Measurements from ENCODE around the gene COL6A3.
"Not testable (repeated sequence)": the region's sequence is repeated elsewhere in the genome, so short reads cannot be mapped to it uniquely, and the experiment has no call there.

The COL6A3 gene

DNA sequence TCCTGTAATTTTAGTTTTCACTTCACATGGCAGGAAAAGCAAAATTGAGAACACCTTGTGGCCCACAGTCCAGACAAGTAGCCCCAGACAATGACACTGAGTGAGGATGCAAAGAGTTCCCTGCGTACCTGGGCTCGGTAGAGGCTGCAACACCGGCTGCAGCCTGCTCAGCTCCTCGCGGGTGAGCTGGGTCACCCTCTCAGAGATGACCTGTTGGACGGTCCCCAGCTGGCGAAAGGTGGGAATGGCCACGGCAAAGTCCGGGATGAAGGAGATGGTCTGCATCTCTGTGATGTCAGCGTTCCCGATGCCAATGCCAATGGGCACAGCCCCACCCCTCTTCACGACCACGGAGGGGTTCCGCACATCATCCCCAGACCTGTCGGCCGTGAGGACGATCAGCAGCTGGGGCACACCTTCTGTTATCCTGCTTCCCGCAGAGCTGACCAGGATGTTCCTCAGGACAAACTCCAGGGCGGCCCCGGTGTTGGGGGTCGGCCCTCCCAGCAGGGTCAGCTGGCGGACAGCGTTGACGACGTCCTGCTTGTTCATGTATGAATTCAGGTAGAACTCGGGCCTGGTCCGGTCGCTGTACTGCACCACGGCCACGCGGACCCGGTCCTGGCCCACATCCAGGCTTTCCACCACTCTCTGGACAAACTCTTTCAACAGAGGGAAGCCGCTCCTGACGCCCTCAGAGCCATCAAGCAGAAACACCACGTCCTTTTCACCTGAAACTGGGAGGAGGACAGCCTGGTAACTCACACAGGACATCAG lies 39.5 kb downstream of the COL6A3 start:
- DNase-seq: no peak

DNA sequence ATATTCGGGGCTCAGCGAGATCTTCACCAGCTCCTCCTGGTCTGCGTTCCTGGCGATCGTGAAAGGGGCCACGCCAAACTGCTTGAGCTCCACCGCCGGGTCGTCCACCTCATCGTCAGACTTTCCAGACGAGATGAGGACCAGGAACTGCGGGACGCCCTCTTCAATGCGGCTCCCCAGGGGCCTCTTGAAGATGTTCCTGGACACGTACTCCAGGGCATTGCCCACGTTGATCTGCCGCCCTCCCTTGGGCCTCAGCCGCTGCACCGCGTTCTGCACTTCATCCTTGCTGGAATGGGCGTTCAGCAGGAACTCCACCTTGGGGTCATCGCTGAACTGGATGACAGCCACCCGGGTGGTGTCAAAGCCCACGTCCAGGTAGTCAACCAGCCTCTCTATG lies 42.1 kb downstream of the COL6A3 start:
- no peak for DNase-seq

DNA sequence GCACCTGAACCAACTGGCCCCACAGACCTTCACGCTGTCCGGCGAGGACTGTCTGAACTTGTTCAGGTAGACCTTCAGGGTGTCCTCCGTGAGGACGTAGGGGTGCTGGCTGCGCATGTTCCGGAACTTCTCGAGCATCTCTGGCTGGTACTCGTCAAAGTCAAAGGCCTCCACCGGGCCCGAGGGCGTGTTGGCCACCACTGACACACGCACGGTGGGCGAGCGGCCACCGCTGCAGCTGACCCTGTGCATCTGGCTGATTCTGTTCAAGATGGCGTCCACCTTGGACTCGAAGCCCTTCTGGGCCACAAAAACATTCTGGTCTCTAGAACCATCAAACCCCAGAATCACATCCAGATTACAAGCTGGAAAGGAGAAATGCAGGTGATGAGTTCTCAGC lies 48.3 kb downstream of the COL6A3 start:
- no peak for DNase-seq

DNA sequence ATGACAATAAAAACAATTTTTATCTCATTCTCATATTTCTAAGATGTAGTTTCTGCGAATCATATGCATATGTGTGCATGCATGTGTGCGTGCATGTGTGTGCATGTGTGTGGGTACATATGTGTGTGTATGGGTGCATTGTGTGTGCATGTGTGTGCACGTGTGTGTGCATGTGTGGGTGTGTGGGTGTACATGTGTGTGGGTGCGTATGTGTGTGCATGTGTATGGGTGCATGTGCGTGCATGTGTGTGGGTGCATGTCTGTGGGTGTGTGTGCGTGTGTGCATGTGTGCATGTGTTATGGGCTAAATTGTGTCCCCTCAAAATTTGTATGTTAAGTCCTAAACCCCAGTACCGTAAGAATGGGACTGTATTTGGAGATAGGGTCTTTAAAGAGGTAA lies 49.3 kb downstream of the COL6A3 start:
- DNase-seq: no peak

DNA sequence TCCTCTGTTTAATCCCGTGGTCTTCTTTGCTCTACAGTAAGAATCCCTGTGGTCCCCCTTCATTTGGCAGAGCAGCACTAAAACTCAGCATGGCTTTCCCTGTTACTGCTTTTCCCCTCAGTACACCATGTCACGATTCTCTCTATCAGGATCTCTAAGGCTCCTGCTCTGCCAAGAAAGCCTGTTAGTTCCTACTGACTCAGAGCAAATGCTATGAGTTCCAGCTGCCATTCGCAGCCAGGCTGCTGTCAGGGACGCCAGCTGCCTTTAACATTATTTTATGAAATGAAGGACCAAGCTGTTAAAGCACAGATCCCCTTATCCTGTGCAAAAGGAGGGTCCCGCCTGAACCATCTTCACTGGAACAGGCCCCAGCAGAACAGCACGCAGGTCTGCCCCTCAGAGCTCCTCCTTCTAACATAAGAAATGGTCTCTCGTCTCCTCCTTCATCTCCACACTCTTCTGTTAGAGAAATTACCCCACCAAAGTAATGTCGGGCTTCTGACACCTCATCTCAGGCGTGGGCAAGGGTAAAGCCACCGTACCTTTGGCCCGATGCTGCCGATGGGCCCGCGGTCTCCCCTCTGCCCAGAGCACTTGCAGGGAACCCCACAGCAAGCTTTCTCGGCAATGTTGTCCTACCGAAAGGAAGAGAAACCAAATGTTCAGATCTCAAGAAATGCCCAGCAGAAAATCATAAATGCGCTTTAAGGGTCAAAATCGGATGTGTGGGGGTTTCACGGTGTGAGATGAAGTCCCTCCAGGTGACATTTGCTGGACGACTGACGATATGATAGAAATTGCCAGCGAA lies 52.6 kb downstream of the COL6A3 start:
- no peak for DNase-seq

DNA sequence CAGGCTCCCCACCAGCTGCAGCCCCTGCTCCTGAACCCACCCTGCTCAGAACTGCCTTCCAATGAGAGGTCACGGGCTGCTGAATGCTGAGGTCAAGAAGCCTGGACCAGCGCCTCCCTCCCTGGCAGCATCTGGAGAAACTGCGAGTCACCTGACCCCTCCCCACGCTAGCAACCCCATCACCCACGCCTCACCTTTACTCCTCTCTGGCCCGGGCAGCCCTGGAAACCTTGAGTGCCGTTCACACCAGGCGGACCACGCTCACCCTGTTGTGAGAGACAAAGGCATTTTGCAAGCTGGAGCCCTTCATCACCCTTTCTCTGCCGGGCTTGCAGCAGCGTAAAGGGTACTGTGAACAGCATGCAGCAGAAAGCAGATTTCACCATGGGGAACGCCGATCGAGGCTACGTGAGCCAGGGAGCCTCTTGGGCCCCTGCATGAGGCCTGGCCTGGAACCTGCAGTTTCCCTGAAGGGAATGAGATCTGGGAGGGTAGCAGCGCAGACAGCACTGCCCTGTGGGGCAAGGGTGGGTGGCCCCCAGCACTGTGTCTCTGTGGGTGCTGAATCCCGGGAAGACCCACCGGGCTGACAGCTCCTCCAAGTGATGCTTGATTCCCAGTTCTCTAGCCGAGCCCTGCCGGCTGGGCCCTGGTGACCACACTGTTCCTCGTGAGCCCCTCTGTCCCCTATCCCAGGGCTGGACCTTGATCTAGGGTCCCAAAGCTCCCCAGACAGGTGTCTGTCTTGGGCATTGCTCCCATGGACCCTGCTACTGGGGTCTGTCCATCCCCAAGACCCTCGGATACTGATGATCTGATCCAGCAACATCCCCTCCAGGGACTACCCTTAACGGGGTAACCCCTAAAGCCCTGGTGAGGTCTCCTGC lies 53.8 kb downstream of the COL6A3 start:
- no peak for DNase-seq

DNA sequence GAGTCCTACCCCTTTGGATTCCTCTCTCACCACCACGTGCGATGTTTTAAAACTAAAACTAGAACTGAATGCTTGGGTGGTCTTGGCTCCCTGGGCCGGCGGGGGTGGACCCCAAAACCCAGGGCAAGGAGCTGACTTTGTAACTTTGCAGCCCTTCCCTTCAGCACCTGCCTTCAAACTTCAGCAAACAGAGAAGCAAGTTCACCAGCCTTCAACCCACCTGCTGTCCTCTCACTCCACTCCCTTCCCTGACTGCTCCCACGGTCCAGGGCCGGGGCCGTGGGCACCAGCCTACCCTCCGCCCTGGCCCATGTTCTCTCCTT lies 54.5 kb downstream of the COL6A3 start:
- no peak for DNase-seq

DNA sequence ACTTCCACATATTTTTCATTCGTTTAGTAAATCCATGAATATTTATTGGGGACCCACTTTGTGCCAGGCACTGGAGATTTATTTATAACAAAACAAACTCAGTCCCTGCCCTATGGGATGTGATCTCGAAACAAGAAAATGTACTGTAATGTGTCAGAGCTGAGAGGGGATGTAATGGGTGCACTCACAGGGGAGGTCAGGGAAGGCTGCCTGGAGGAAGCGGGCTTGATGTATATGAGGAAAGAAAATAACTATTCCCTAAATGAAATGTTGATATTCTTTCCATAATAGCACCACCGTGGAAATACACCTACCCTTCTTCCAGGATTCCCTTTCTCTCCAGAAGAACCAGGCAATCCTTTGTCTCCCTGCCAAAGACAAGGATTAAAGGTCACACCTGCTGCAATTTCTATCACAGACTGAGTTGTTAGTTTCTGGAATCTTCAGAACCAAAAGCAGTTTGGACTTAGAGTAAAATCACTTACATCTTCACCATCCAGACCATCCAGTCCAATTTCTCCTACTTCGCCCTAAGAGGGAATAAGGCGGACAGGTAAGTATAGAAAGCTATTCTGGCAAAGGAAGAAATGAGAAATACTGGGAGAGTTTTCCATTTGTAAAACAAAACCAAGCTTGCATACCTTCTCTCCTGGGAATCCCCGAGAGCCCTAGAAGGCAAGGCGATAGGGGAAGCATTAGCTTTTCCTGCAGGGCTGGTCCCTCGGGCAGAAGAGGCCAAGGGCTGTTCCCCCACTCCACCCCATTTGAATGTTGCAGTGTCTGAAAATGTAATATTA lies 55.0 kb downstream of the COL6A3 start:
- no peak for DNase-seq

DNA sequence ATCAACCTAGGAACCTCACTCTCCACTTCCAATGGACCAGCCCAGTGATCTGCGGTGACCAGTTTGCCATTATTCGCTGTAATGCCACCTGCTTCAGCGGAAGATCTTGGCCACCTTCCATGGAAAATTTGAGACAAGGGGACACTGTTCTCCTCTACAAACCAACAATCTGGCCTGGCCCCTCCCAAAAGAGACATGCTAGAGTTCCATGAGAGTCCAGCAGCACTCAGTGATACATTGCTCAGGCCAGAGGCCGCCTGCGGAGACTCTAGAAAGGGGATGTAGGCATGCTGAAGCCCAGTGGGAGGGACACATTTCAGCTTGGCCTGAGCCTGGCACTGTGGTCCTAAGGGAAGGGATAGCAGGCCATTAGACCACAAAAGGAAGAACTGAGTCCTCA lies 58.3 kb downstream of the COL6A3 start:
- no peak for DNase-seq

DNA sequence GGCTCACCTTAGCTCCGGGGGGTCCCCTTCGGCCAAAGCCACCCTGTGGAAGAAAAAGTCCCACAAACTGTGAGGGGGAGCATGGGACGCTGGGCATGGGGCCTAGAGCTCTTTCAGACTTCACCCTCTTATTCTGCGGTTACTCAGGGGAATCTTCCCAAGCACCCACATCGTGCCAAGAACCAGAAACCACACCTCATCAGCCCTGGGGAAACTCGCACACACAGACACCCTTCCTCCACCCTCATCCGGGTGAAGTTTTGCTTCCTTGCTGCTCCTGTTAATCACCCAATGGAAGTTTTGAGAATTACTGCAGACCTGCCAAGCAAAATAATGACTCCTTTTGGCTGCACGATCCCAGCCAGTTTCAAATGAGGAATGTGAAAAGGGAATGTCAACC lies 59.1 kb downstream of the COL6A3 start:
- no peak for DNase-seq

DNA sequence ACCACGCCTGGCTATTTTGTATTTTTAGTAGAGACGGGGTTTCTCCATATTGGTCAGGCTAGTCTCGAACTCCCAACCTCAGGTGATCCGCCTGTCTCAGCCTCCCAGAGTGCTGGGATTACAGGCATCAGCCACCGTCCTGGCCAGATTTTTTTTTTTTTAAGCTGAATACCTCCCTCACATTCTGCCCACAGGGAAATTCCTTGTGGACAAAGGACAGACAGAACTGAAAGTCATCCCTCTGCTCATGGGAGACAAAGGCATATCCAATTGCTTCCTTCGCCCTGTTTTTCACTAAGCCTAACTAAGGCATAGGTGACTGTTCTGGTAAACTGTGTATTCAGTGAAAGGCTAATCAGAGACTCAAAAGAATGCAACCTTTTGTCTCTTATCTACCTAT lies 59.8 kb downstream of the COL6A3 start:
- not testable (repeated sequence) for DNase-seq

DNA sequence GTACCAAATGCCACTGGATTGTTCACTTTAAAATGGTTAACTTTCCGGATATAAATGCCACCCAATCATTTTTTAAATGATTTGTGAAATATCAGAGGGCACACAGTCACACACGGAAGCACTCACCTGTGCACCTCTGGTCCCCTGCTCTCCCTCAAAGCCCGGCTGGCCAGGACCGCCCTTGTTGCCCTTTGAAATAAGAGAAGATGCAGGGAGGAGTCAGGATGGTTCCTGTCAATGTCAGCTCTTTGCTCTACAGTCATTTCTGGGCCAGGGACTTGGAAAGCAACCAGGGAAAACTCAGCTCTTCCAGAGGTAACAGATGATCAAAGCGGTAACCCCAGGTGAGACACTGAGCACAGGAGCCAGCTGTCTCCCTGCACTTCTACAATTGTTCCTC lies 60.7 kb downstream of the COL6A3 start:
- DNase-seq: no peak

DNA sequence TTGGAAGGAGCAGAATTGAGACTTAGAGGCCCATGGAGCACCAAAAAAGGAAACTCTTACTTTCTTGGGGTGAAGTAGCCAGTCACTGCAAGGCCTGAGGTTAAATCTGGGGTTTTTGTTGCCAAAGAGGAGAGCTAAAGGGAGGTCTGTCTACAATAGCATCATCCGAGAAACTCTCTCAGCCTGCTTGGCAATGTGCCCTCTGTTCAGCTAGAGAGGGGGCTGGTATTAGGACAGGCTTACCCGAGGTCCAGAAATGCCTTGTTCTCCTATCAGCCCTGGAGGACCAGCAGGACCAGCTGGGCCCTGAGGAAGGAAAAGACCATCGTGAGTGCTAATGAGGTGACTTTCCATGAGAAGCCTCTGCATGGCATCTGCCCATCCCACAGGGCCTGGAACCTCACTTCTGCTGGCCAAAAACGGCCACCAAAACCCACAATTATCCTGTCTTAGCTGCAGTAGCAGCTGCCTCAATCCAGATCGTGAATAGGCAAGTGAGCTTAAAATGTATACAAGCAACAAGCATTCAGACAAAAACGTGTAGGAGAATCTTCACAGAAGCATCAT lies 61.6 kb downstream of the COL6A3 start:
- no peak for DNase-seq

DNA sequence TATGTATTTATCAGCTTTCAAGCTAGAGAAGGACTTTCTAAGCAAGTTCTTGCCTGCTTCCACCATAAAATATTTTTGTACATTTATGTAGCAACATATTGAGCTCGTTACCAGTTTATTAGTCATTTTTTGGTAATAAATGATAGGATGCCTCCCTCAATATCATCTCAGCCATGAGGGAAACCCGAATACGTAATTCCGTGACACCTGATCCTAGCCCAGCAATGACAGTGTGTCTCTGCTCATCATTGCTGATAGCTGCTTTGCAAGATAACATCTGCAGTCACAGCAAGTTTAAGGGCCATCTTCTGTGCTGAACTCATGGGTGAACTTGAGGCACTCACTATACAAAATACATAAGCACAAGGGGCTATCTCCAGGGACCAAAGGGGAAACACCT lies 62.2 kb downstream of the COL6A3 start:
- no peak for DNase-seq

DNA sequence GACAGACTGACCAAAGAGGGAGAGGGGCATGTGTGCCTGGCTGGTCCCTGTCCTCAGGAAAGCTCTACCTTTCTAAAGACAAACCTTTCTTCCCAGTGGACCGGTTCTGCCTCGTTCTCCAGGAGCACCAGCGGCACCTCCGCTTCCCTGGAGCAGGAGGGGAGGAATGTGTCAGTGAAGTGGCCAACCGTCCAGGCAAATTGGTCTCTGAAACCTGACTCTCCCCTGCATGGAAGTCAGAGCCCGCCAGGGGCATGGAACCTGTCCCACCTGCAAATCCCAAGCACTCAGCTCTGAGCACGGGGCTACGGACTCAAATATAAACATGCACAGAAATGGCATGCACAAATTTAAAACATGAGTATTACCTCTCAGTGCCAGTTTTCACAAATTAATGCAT lies 62.9 kb downstream of the COL6A3 start:
- DNase-seq: no peak

DNA sequence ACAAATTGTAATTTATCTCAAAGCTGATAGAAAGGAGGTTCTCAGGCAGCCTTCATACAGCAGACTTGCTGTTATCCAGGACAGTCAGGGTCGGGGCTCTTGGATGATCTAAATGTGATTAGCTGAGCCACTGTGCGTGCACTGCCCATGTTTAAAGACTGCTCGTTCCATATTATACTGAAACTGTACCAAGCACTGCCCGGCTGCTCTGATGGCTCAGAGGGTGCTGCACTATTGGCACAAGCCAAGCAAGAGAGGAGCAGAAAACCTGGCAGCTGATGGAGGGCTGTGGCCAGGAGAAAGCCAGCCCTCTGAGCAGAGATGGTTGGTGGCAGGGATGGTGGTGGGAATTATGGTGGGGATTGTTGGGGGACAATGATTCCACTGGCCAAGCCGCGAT lies 63.4 kb downstream of the COL6A3 start:
- DNase-seq: no peak

DNA sequence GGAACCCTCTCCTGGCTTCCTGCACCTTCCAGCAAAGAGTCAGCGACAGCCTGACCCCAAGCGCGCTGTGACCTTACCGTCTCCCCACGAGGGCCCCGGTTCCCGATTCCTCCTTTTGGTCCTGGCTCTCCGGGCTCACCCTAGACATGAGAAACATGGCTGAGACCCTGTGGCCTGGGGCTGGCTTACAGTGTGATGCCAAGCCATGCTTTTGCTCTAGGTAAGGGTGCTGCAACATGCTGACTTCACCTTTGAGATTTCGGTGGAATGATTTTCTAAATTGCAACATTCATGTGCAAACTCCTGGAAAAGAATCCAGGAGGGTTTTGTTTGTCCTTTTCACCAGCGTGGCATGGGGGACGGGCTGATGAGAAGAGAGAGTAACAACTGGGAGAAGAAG lies 63.9 kb downstream of the COL6A3 start:
- no peak for DNase-seq

DNA sequence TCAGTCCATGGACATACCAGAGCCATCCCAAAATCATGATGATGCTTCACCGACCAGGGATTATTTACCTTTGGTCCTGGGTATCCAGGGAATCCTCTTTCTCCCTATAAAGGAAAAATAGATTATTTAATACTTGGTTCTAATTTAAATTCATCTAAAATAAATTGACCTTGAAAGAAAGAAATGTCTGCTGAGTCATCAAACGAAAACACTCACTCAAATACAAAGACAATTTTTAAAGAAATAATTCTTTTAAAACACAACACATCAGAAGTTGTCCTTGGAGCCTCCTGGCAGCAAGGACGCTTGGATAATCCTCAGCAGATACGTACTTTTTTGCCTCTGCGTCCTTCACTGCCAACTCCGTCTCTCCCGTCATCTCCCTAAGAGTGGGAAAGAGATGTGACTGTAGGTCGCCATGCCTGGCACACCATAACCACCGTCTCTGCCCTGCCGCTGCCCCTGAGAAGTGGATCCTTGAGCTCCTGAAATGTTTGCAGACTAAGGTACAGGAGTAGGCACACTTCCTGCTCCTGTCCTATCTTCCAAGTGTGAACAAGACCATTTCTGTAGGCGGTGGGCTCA lies 65.6 kb downstream of the COL6A3 start:
- DNase-seq: no peak

DNA sequence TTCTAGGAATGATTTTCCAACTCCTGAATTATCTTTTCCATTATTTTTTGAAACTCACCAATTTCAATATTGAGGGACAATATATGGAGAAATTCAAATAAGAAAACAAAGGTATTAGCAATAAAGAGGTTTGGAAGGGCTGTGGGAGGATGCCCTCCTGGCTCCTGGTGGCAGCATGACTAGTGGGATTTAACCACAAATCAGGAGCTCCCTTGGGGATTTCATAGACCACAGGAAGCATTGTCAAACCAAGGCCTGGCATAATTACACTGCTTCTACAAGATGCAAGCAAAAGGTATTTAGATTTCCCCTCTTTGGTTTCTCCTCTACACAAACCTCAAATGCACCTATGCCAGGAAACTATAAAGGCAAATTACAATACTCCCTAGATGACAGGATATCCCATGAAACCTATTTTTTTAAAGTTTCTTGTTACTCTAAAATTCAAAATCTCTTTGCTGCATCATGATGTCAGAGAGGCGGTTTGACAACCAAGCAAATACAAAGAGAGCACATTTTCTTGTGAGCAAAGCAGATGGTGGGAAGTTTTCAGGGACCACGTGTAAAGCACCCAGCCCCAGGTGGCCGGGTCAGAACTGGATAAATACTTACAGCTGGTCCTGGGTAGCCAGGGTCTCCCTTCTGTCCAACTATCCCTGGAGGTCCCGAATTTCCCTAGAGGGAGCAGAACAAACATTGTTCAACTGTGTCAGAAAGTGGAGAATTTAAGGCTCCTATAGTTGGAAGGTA lies 67.9 kb downstream of the COL6A3 start:
- no peak for DNase-seq

DNA sequence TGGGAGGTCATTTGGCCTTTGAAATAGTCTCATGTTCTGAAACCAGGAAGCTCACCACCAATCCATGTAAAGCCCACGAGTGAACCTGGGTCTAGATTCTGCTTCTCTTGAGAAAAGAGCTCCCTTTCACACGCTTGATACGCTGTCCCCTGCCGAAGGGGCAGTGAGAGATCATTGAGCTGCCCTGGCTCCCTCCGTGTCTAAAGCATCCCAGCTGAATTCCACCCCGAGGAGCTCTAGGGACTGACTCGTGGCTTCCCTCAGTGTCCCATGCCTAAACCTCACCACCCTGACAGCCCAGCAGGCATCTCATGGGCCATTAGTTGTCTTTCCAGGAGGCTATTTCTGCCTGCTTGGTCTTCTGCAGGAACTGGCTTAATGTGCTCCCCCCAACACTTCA lies 68.6 kb downstream of the COL6A3 start:
- no peak for DNase-seq

DNA sequence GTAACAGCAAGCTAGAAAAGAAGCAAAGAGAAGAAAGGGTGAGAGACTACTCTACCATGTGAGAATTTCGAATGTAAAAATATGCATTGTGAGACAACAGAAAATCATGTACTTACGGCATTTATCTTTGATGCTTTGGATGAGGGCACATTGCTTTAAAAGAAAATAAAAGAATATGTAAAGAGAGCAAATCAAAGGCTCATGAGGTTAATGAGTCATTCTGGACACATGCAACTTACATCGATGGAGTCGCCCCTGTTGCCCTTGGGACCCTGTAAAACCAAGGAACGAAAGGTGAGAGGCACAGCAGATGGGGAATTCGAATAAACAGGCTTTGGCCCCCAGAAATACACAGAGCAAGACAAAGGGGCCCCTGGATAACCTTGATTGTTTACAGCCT lies 69.0 kb downstream of the COL6A3 start:
- no peak for DNase-seq

All from NK-92 treated with Interleukin-12 subunit alpha and Interleukin-12 subunit beta, amount 100 ng/mL, for 24 hours (cell line).